IPS-NIHi7 (cell line): ENCODE results near the gene CEND1.

Experiments
- DNase-seq: peaks from one replicate; pipeline ENCODE4 v3.0.0; 2012; ENCODE audit warnings: mixed read lengths; ENCODE audit errors: extremely low spot score

The CEND1 gene

DNA sequence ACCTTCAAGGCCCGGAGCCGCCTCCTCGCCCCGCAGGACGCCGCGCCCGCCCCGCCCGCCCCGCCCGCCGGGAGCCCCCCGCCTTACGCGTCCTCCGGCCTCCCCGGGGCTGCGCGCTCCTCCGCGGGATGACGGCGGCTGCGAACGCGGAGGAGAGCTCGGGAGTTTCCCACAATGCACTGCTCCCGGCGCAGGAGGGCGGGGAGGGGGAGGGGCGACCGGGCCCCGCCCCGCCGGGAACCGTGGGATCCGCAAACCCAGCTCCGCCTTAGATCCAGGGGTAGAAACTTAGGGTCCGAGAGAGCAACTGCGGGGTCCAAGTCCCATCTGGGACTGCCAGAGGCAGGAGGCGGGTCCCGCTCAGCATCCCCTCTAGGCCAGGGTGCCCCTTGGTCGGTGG is at the start of gene CEND1:
CEND1 (minus strand) TSS at position 148 of the 400 bp plus-strand sequence. CDS start 1,514 bp downstream, outside the sequence.
- peak; percentile 63 for DNase-seq

DNA sequence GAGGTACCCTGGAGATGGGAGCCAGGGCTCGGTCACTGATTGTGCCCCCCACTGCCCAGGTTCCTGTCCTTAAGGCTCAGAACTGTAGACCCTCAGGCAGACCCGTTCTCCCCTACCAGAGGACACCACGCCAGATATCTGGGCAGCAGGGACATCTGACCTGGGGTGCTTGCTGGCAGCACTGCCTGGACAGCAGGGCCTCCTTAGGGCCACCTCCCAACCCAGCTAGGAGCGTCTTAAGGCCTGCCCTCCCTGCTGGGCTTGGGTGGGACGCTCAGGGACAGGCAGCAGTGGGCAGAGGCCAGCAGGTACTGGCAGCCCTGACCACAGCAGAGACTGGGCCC is 49.4 kb upstream of the CEND1 start:
- DNase-seq, result no peak

DNA sequence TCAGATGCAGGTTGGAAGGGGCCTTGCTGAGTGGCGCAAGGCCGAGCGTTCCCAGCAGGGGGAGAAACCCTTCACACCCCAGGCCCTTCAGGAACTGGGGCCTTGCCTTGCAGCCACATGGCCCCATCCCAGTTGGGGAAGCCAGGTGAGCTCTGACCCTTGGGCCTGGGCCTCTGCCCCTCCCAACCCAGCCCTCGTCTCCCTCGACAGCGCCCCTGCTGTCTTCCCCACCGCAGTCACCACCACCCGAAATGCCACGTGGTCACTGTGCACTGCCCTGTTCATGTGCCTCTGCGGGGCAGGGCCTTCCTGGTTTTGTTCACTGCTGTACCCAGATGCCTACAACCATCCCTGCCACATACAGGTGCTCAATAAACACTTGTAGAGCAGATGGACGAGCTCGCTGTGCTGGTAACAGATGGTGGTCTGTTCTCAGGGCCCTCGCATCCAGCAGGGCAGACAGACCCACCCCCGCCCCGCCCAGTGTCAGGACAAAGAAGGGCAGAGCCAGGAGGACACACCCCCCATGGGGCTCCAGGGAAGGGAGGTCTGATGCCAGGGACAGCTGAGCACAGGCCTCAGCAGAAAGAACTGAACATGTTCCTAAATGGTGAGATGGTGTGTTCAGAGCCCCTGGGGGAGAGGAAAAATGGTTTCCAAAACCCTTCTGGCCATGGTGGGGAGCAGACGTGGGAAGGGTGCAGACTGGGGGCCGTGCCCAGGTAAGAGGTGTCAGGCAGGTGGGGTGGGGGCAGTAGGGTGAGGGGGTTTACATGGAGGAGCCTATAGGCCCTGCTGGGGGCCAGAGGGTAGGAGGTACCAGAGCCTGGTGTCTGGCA is 48.8 kb upstream of the CEND1 start:
- peak; percentile 58 for DNase-seq

DNA sequence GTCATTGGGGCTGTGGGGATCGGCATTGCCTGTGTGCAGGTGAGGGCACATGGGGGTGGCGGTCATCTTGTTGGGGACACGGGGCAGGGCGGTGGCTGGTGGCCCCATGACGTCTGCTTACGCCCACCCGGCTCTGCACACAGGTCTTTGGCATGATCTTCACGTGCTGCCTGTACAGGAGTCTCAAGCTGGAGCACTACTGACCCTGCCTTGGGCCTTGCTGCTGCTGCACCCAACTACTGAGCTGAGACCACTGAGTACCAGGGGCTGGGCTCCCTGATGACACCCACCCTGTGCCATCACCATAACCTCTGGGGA is 48.1 kb upstream of the CEND1 start:
- DNase-seq, result no peak

DNA sequence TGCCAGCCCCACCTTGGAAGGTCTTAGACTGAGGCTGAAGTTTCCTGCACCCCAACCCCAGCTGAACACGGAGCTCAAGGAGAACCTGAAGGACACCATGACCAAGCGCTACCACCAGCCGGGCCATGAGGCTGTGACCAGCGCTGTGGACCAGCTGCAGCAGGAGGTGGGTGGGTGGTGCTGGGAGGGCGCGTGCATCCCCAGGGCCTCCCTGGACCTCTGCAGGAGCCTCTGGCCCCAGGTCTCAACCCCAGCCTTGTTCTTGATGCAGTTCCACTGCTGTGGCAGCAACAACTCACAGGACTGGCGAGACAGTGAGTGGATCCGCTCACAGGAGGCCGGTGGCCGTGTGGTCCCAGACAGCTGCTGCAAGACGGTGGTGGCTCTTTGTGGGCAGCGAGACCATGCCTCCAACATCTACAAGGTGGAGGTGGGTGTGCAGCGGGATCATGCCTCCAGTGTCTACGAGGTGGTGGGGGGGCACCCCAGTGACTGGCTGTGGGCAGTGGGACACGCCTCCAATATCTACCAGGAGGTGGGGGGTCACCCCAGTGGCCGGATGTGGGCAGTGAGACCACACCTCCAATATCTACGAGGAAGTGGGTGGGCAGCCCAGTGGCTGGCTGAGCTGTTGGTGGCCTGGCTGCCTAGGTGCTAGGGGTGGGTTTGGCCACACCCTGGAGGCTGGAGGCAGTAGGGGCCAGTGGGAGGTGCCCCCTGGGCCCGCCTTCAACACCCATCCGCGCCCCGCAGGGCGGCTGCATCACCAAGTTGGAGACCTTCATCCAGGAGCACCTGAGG is 47.5 kb upstream of the CEND1 start:
- DNase-seq, result no peak

DNA sequence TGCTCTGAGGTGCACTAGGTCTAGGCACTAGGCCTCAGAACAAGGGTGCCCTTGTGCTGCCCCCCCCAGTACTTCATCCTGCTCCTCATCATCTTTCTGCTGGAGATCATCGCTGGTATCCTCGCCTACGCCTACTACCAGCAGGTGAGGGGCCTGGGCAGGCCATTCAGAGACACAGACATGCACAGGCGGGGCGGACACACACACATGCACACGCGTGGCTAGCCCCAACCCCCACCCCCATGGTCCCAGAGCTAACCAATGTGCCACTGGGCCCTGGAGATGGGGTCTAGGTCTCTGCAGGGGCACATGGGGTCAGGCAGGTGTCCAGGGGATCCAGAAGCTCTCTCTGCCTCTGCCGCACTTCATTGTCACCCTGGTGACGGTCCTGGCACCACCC is 46.8 kb upstream of the CEND1 start:
- no peak for DNase-seq

DNA sequence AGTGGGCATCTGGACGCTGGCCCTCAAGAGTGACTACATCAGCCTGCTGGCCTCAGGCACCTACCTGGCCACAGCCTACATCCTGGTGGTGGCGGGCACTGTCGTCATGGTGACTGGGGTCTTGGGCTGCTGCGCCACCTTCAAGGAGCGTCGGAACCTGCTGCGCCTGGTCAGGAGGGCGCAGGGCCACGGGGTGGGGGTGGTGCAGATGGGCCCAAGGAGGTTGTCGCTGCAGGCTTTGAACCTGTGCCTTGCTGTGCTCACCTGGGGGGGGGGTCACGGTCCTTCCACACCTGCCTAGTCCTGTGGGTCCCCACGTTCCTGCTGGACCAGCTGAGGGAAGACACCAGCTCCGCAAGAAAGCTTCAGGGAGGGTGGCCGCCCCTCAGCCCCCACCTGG is 46.4 kb upstream of the CEND1 start:
- no peak for DNase-seq

DNA sequence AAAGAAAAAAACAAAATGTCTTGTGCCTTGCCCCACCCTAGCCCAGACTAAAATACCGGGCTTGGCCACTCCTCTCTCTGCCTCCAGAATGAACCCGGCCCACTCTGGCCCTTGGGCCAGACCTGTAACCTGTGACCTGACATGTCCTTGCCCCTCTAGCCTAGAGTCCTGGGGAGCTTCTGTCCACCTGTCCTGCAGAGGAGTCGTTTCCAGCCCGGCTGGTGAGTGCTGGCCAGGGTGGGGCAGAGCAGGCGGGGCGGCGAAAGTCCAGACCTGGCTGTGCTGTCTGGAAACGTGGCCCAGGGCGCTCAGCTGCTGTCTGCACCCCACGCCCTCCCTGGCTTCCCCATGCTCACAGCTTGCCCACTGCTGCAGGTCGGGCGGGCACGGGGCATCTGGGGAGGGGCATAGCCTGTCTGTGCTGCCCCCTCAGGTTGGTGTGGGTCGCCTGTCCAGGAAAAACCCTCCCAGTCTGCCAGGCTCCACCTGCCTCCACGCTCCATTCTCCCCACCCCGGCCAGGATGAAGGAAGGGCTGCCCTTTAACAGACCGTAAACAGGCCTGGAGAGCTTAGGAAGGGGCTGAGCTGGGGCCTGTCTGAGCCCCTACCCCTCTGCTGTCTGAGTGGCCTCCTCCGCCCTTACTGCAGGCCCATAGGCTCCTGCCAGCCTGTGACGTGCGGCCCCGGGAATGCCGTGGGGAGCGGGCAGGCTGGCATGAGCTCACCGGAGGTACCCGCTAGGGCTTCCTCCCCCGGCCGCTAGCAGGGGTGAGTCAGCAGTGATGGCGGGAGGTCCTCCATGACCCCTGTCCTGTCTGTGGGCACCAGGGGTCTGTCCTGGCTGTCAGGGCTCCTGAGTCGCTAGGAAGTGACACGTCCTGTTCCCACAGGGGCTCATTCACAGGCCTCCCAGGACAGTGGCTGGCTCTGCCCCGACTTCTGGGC is 44.8 kb upstream of the CEND1 start:
- DNase-seq, result no peak

DNA sequence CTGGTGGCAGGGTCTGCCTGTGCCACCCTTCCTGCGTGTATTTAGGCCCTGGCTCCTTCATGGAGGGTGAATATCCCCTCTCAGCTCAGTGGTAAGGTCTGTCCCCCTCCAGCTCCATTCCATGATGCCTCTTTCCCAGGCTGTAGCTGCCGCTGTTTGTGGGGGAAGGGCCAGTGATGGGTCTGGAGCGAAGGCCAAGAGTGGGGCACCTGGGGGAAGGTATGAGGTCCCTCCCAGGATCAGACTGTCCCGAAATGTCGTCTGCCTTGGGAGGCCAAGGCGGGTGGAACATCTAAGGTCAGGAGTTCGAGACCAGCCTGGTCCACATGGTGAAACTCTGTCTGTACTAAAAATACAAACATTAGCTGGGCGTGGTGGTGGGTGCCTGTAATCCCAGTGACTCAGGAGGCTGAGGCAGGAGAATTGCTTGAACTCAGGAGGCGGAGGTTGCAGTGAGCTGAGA is 44.0 kb upstream of the CEND1 start:
- no peak for DNase-seq

DNA sequence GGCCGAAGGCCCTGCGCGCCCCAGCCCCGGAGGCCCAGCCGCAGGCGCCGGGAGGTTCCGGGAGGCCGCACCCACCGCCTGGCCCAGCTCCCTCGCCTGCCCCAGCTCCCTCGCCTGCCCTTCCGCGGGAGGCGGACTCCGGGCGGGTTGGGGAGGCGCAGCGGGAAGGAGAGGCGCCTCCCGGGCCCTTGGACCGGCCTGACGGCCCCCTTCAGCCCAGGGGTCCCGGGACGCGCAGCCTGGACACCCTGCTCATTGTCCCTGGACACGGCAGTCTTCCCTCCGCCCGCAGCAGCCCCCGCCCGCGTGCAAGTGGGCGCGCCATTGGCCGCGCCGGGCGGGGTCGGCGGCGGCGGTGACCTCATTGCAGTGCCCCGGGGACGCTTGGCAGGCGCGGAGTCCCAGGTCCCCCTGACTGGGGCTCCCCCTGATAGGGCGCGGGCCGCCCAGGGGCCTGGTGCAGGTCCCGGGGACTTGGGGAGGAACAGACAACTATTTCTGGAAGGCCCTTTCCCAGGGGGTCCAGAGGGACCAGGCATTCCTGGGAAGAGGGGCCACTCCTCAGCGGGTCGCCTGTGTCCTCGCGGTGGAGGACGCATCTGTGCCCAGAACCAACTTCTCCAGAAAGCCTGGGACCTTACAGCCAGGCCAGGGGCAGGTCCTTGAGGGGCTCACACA is 43.4 kb upstream of the CEND1 start:
- DNase-seq, result no peak

DNA sequence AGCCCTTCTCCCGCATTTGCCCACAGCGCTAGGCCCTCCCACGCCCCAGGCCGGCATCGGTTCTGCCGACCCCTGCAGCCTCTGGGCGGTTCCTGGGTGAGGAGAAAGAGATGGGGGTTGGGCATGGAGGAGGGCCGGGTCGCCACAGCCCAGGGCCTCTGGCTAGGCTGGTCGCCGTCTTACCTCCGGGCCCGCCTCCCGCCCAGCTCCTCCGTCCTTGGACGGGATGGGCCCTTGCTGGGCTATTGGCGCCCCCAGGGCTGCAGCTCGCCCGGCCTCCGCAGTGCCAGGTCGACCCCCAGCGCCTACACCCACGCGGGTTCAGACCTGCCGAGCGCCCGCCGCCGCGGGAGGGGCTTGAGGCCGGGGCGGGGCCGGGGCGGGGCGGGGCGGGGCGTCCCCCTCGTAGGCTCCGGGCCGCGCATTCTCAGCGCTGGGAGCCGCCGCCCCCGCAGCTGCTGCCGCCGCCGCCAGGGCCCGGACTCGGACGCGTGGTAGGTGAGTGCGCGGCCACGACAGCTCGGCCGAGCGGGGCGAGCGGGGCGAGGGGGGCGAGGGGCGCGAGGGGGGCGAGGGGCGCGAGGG is 42.7 kb upstream of the CEND1 start, which contains the start of gene CD151:
CD151 (plus strand) TSS at position 424 of the 585 bp plus-strand sequence. CDS start 3,118 bp downstream, outside the sequence.
- peak; percentile 60 for DNase-seq

DNA sequence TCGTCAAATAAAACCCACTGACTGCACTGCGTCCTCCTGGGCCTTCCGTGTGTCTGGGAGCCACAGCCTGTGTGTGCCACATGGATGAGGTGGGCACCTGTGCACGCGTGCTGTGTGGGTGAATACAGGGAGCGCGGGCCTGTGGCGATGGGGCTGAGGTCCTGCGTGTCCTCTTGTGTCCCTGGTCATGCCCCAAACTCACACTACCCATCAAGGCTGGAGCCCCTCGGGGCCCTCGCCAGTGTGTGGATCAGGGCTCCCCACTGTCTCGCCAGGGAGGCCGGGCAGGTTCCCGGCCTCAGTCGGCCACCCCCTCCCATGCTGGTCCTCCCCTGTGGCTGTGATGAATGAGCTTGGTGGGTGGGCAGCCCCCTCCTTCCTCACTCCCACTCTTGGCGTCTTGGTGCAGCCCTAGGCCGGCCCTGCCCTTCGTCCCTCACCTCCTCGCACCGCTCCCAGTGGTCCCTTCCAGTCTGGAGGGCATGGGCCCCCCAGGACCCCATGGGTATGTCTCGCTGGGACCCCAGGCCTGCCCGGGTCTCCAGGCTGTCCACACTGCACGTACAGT is 42.2 kb upstream of the CEND1 start:
- no peak for DNase-seq

DNA sequence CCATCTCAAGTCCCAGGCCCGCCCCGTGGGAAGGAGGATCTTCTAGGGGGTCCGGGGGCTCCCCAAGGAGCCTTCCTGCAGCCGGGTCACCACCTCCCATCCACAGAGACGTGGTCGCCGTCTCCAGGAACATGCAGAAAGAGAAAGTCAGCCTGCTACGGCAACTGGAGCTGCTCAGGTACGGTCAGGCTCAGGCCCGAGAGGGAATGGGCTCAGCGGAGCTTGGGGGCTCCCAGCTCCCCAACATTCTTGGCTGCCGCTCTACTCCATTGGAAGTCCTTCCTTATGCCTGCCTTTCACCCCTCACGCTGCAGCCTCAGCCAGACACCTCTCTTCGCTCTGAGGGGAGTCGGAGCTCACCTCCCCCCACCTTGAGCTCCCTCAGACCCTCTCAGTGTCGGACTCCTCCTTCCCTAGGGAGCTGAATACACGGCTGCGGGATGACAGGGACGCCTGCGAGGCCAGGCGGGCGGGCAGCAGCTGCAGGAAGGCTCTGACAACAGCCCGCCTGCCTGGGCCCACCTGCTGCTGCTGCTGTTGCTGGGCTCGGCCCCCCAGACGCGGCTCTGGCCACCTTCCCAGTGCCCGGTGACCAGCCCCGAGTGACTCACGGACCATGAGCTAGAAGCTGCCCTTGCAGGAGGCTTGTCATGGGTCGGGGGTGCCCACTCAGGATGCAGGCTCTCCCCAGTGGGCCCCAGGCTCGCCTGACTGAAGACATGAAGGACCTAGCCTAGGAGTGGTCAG is 41.4 kb upstream of the CEND1 start:
- DNase-seq, result no peak

DNA sequence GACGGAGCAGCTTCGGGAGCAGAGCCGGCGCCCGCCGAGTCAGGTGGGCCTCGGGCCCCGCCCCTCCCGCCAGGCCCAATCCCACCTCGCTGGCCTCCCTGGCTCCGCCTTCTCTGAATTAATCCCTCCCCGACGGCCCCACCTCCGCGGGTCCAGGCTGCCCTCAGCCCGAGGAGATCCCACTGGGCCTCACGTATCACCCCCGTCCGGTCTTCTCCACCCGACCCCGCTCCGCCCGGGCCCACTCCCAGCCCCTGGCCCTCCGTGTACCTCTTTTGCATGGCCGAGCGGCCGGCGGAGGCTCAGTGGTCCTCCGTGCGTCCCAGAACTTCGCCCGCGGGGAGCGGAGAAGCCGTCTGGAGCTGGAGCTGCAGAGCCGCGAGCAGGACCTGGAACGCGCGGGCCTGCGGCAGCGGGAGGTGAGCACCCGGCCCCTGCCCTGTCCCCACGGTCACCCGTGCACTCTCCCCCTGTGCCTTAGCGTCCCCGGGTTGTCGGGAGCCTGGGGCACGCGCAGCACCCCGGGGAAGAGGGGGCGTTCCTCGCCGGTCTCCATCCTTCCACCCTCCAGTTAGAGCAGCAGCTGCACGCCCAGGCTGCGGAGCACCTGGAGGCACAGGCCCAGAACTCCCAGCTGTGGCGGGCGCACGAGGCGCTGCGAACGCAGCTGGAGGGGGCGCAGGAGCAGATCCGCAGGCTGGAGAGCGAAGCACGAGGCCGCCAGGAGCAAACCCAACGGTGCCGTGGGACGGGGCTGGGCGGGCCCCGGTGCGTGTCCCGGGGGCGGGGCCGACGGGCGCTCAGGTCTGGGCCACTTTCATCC is 40.6 kb upstream of the CEND1 start:
- peak; percentile 83 for DNase-seq

DNA sequence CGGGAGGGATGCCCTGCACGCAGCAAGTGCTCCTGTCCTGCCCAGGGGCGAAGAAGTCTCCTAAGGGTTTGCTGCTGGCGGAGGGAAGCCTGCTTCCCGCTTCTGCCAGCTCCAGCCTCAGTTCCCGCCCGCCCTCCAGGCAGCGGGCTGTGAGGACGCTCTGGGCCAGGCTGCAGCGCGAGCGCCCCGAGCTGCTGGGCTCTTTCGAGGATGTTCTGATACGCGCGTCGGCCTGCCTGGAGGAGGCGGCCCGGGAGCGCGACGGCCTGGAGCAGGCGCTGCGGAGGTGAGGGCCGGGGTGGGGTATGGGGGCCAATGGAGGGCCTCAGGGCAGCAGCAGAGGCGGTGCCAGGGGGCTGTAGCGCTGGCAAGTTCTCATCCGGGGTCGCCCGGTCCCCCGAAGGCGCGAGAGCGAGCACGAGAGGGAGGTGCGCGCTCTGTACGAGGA is 40.0 kb upstream of the CEND1 start:
- DNase-seq, result no peak

DNA sequence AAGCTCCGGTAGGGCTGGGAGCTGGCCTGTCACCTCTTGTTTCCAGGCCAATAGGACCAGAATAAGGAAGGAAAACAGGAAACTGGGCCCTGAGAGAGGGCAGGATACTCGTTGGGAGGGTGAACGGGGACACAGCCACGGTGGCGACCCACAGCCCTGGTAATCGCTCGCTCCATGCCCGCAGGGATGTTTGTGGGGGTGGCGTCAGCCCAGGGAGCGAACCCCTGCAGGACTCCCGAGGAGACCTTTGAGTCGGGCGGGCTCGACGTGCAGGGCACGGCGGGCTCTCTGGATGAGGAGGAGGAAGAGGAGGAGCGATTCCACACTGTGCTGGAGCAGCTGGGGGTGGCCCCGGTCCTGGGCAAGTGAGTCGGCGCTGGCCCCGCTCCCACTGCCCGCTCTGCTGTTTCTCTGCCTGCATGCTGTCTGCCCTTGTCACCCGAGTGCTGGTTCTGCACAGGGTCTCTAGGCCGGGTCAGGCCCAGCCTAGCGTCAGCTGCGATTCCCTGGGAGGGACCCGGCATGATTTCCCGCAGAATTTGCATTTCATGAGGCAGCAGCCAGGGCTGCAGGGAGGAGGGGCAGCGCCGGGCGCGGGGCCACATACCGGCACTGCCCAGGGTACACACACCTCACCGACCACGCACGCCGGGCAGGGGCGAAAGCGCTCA is 39.4 kb upstream of the CEND1 start:
- DNase-seq, result no peak

DNA sequence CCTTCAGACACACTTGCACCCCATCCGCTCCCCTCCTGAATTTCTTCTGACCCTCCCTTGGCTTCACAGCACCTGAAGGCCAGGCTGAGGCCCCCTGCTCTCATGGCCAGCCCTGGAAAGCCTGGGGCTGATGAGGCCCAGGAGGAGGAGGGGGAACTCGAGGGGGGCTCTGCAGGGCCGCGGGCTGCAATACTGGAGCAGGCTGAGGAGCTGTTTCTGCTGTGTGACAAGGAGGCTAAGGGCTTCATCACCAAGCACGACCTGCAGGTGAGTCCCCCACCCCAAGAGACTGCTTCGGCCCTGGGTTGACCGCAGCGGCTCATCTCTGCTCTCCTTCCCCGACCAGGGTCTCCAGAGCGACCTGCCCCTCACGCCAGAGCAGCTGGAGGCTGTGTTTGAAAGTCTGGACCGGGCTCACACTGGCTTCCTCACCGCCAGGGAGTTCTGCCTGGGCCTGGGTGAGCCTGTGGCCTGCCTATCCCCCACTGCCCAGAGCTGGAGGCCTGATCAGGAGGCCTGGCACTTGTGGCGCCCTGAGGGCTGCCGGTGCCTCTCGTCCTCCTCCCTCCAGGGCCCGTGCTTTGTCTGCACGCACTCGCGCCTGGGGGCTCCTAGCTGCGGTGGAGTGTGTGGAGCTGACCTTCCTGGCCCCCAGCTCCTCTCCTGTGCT is 38.8 kb upstream of the CEND1 start:
- DNase-seq, result no peak

DNA sequence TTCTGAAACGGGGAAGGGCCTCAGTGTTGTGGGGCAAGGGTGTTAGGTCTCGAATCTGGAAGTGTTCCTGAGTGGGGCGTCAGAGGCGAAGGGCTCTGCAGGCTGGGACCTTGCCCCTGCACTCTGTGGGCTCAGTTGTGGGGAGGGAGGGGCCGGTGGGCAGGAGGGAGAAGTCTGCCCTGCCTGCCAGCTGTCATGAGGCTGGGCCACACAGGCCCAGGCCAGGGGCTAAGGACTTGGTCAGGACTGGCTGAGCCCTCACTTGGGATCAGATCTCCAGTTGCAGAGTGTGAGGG is 38.0 kb upstream of the CEND1 start, which contains the start of gene CRACR2B:
CRACR2B (plus strand) TSS at position 23 of the 296 bp plus-strand sequence. CDS start 689 bp downstream, outside the sequence.
- DNase-seq, result no peak
